ENCODE results near the gene PHF8.

DNA sequence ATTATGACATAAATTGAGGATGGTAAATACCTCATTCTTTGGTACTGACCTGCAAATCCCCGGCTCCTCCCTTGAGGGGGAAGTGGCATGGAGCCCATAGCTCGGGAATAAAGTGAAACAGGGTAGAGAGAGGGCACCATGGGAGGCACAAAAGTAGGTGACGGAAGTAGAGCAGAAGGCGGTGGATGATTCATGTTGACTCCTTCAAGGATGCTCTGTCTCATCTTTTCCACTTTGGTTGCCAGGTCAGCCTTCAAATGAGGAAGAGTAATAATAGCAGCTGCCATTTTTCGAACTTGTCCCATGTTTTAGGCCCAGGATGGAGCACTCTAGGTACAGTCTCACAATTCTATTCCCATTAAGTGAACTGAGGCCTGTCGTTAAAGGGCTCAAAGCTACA is 41.4 kb upstream of the PHF8 start:
- TF ChIP-seq POLR2AphosphoS5 (IDR thresholded peaks at IDR 0.05), result no peak
- TF ChIP-seq, protein P1, sequence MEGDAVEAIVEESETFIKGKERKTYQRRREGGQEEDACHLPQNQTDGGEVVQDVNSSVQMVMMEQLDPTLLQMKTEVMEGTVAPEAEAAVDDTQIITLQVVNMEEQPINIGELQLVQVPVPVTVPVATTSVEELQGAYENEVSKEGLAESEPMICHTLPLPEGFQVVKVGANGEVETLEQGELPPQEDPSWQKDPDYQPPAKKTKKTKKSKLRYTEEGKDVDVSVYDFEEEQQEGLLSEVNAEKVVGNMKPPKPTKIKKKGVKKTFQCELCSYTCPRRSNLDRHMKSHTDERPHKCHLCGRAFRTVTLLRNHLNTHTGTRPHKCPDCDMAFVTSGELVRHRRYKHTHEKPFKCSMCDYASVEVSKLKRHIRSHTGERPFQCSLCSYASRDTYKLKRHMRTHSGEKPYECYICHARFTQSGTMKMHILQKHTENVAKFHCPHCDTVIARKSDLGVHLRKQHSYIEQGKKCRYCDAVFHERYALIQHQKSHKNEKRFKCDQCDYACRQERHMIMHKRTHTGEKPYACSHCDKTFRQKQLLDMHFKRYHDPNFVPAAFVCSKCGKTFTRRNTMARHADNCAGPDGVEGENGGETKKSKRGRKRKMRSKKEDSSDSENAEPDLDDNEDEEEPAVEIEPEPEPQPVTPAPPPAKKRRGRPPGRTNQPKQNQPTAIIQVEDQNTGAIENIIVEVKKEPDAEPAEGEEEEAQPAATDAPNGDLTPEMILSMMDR (IDR thresholded peaks at IDR 0.05), result no peak

Data from breast epithelium (tissue), 3 donors.